K562 (cell line): ENCODE results near the gene PMPCB. TPM values are rescaled to one million over a fixed set of nuclear protein-coding genes. Genes with fewer than 3 reads are reported as not detected.

Experiments
- ATF1 ChIP-seq, 2 experiments: fragments of 450-650 bp in 1 of 2; IDR thresholded peaks; 2 replicates each; pipeline ENCODE4 v1.6.1; 2016; ENCODE audit warnings: missing compliant biosample characterization in 1 of 2, missing genetic modification characterization in 1 of 2
- BHLHE40 ChIP-seq: IDR thresholded peaks from 2 replicates; pipeline ENCODE4 v1.6.1; 2011; ENCODE audit warnings: low read length, improper control_type of control experiment
- E4F1 ChIP-seq: fragments of 250-450 bp; sonication (Bioruptor Pico); IDR thresholded peaks from 2 replicates; pipeline ENCODE4 v1.5.0; 2021; ENCODE audit warnings: mild to moderate bottlenecking, borderline replicate concordance
- FOS ChIP-seq: IDR thresholded peaks from 3 replicates; pipeline ENCODE4 v1.6.1; 2011; ENCODE audit not compliant: insufficient read length; ENCODE audit errors: extremely low read depth
- FOXJ3 ChIP-seq: sonication (generic); formaldehyde crosslinking; IDR thresholded peaks from 2 replicates; pipeline ENCODE4 v1.4.0; 2020; ENCODE audit warnings: mild to moderate bottlenecking, missing genetic modification reagents
- GABPA ChIP-seq: fragments of 200-800 bp; sonication (Bioruptor generic); conservative IDR thresholded peaks from 2 replicates; pipeline ENCODE4 v1.6.1; 2016; ENCODE audit warnings: low read depth, missing genetic modification characterization, missing compliant biosample characterization
- GABPB1 ChIP-seq: sonication (generic); formaldehyde crosslinking; IDR thresholded peaks from 2 replicates; pipeline ENCODE4 v1.8.0; 2022; ENCODE audit warnings: mild to moderate bottlenecking, missing genetic modification reagents
- HMGXB4 ChIP-seq: sonication (generic); formaldehyde crosslinking; IDR thresholded peaks from 2 replicates; pipeline ENCODE4 v1.8.1; 2023; ENCODE audit warnings: mild to moderate bottlenecking, missing genetic modification reagents
- HOMEZ ChIP-seq: fragments of 250-450 bp; sonication (Bioruptor Pico); IDR thresholded peaks from 2 replicates; pipeline ENCODE4 v1.4.0; 2020; ENCODE audit warnings: mild to moderate bottlenecking, moderate library complexity
- NCOR1 ChIP-seq: fragments of 450-650 bp; IDR thresholded peaks from 2 replicates; pipeline ENCODE4 v1.6.1; 2016; ENCODE audit warnings: mild to moderate bottlenecking, moderate library complexity
- PBX2 ChIP-seq, 2 experiments: IDR thresholded peaks in 1 of 2; conservative IDR thresholded peaks in 1 of 2; 2 replicates each; pipeline ENCODE4 v1.6.1; 2016; ENCODE audit warnings: low read depth in 2 of 2, mild to moderate bottlenecking in 1 of 2, missing compliant biosample characterization in 1 of 2, missing genetic modification characterization in 1 of 2, moderate library complexity in 1 of 2
- PHB ChIP-seq: fragments of 250-450 bp; sonication (Bioruptor Pico); IDR thresholded peaks from 2 replicates; pipeline ENCODE4 v1.5.0; 2021
- PHTF2 ChIP-seq: fragments of 250-450 bp; sonication (Bioruptor Pico); IDR thresholded peaks from 2 replicates; pipeline ENCODE4 v1.5.0; 2021; ENCODE audit warnings: mild to moderate bottlenecking
- ZC3H4 ChIP-seq: sonication (generic); formaldehyde crosslinking; IDR thresholded peaks from 2 replicates; pipeline ENCODE4 v1.9.0; 2021; ENCODE audit warnings: missing genetic modification reagents, borderline replicate concordance
- ZFPM2 ChIP-seq: fragments of 250-450 bp; sonication (Bioruptor Pico); IDR thresholded peaks from 2 replicates; pipeline ENCODE4 v1.5.1; 2022; ENCODE audit warnings: mild to moderate bottlenecking
- ZKSCAN8 ChIP-seq: fragments of 200-800 bp; sonication (Bioruptor generic); IDR thresholded peaks from 2 replicates; pipeline ENCODE4 v1.6.1; 2016; ENCODE audit warnings: missing genetic modification characterization, missing compliant biosample characterization
- ZNF551 ChIP-seq: fragments of 250-450 bp; sonication (Bioruptor Pico); IDR thresholded peaks from 2 replicates; pipeline ENCODE4 v1.5.0; 2021; ENCODE audit warnings: mild to moderate bottlenecking, moderate library complexity
- ZNF79 ChIP-seq: fragments of 250-450 bp; sonication (Bioruptor Pico); IDR thresholded peaks from 2 replicates; pipeline ENCODE4 v1.4.0; 2020; ENCODE audit warnings: low read depth, mild to moderate bottlenecking, moderate library complexity
- polyA plus RNA-seq, 8 experiments: library from polyadenylated mRNA; depleted of rRNA in 4 of 8; stranded (reverse) in 5 of 8; unstranded in 3 of 8; fragments of >200 nt; fragmentation: Nextera tagmentation in 2 of 8; fragmentation: Illumina TruSeq in 1 of 8; extraction: Ambion mirVana in 2 of 8; extraction: Trizol in 1 of 8; gene quantifications; 2 replicates each; pipeline versions ENCODE4 v1.2.1 to v1.2.3, GENCODE V29; 2011 to 2014; ENCODE audit warnings: inconsistent platforms in 1 of 8, missing spikeins in 1 of 8
- total RNA-seq, 7 experiments: library from RNA; depleted of rRNA in 6 of 7; stranded (reverse); fragments of >200 nt in 6 of 7; fragmentation: Illumina TruSeq in 2 of 7; extraction: Trizol in 2 of 7; gene quantifications; 2 replicates each; pipeline versions ENCODE4 v1.2.1 to v1.2.3, GENCODE V29; 2011 to 2021; ENCODE audit warnings: low replicate concordance in 1 of 7

Gene PMPCB
- total and polyA plus RNA-seq, 9 of the 15 experiments (the other 6 are each of a cell fraction or from before 2014, with no cell fraction given): 61.2 to 209 (median 105) TPM

- TF ChIP-seq FOS (no peak), ZKSCAN8 (CRISPR knock-in tag) (no peak), NCOR1 (no peak; the same call in 1 of the 2 replicates), PHB (CRISPR knock-in tag) (no peak), ZFPM2 (CRISPR knock-in tag) (no peak), HMGXB4 (peak; percentile 69; the same call in 1 of the 2 replicates), BHLHE40 (peak; percentile 58; the same call in 1 of the 2 replicates), PBX2 (CRISPR knock-in tag; IDR thresholded peaks at IDR 0.05; ENCODE audit: low read depth) (no peak), PBX2 (tag; conservative IDR thresholded peaks at IDR 0.05; ENCODE audit: low read depth) (no peak), ZC3H4 (CRISPR knock-in tag) (no peak), GABPB1 (CRISPR knock-in tag) (peak; percentile 98), PHTF2 (CRISPR knock-in tag) (no peak), ATF1 (CRISPR knock-in tag; IDR thresholded peaks at IDR 0.05) (no peak), ATF1 (tag; IDR thresholded peaks at IDR 0.05) (peak; percentile 64), HOMEZ (CRISPR knock-in tag) (no peak), GABPA (tag) (peak; percentile 100), ZNF79 (no peak), E4F1 (no peak), ZNF551 (CRISPR knock-in tag) (no peak), FOXJ3 (CRISPR knock-in tag) (no peak)
Measured at GRCh38 chr7:103347507-103348267, 50.5 kb downstream of the PMPCB start, which contains the start of gene PSMC2 (continued).
